H1 (cell line): ENCODE data around the gene PEX14. TPM values are rescaled to one million over a fixed set of nuclear protein-coding genes. Genes with fewer than 3 reads are reported as not detected.

ENCODE experiments used
- FOSL1 ChIP-seq: IDR thresholded peaks from 2 replicates; pipeline ENCODE4 v1.6.1; 2011; ENCODE audit warnings: mild to moderate bottlenecking, low read depth, low read length, moderate library complexity; ENCODE audit not compliant: insufficient read depth
- JUND ChIP-seq: IDR thresholded peaks from 2 replicates; pipeline ENCODE4 v1.6.1; 2011; ENCODE audit warnings: mild to moderate bottlenecking, improper control_type of control experiment, low read length
- PHF8 ChIP-seq: fragments of 200-600 bp; sonication (generic); conservative IDR thresholded peaks from 2 replicates; pipeline ENCODE4 v1.7.1; 2012; ENCODE audit warnings: low read depth, mild to moderate bottlenecking, inconsistent platforms, low read length, moderate library complexity
- polyA plus RNA-seq, 7 experiments: library from polyadenylated mRNA; depleted of rRNA in 3 of 7; stranded (reverse) in 5 of 7; unstranded in 2 of 7; fragments of >200 nt in 5 of 7; fragments of 200-250 nt in 2 of 7; gene quantifications; 1 replicate in 5 of 7; 2 replicates in 1 of 7; 4 replicates in 1 of 7; pipeline versions ENCODE4 v1.2.1 to v1.2.3, GENCODE V29; 2011 to 2013; ENCODE audit warnings: missing spikeins in 2 of 7, mixed read lengths in 2 of 7
- total RNA-seq: library from RNA; stranded (reverse); fragmentation: NEBNext Ultra II Directional; extraction: Animal tissue kit (Norgen Biotek cat#: 25700); gene quantifications from 2 replicates; pipeline ENCODE4 v1.2.1, GENCODE V29; 2021

PEX14 gene
- total and polyA plus RNA-seq, 2 of the 8 experiments (the other 6 are each of a cell fraction or from before 2014, with no cell fraction given) = 13.0 to 19.8 TPM

GRCh38 chr1:10513199-10513598 lies 38.4 kb downstream of the PEX14 start (continued):
- TF ChIP-seq FOSL1 (no peak), JUND (no peak), PHF8 (no peak)
